H1 (cell line): ENCODE measurements around the gene DENND5B. TPM values are rescaled to one million over a fixed set of nuclear protein-coding genes. Genes with fewer than 3 reads are reported as not detected.

Source experiments
- CTCF ChIA-PET: fragments of 300-600 bp; sonication (Branson Sonifier 250); formaldehyde crosslinking; loops from one replicate; lab custom pipeline; 2021; ENCODE audit not compliant: partially characterized antibody; lab: Charles Lee
- POLR2A ChIA-PET: fragments of 300-600 bp; sonication (Branson Sonifier 250); formaldehyde crosslinking; loops from one replicate; lab custom pipeline; 2021; ENCODE audit warnings: inconsistent platforms; ENCODE audit not compliant: partially characterized antibody; lab: Charles Lee
- DNase-seq, 2 experiments: peaks; one replicate each; pipeline versions ENCODE4 v3.0.0 to v3.0.0-alpha.2; 2010 to 2022; ENCODE audit warnings: low spot score in 2 of 2, low read depth in 1 of 2, mixed read lengths in 1 of 2
- FAIRE-seq: peaks from 2 replicates; lab custom pipeline; 2011; peaks lifted over from hg19 to GRCh38; lab: Jason Lieb, UNC
- H2AFZ ChIP-seq: 2 replicates; pipeline ENCODE4 v1.8.1; 2012; ENCODE audit warnings: low read length, inconsistent platforms
- H2AK5ac ChIP-seq: 2 replicates; pipeline ENCODE4 v1.6.1; 2013; ENCODE audit warnings: low read depth, low read length
- H2BK120ac ChIP-seq: replicated peaks from 2 replicates; pipeline ENCODE3; 2013; ENCODE audit warnings: low read depth, low read length, inconsistent platforms
- H2BK12ac ChIP-seq: 2 replicates; pipeline ENCODE4 v1.6.1; 2013; ENCODE audit warnings: low read depth, low read length
- H2BK15ac ChIP-seq: 2 replicates; pipeline ENCODE4 v1.6.1; 2013; ENCODE audit warnings: low read length
- H2BK20ac ChIP-seq: 2 replicates; pipeline ENCODE4 v1.6.1; 2013; ENCODE audit warnings: low read length
- H2BK5ac ChIP-seq: 2 replicates; pipeline ENCODE4 v1.6.1; 2013; ENCODE audit warnings: low read depth, low read length
- H3K14ac ChIP-seq: 2 replicates; pipeline ENCODE4 v1.6.1; 2013; ENCODE audit warnings: inconsistent platforms; ENCODE audit not compliant: insufficient read length
- H3K18ac ChIP-seq: 2 replicates; pipeline ENCODE4 v1.6.1; 2013; ENCODE audit warnings: low read length; ENCODE audit errors: extremely low read depth
- H3K23ac ChIP-seq: 2 replicates; pipeline ENCODE4 v1.6.1; 2013; ENCODE audit warnings: inconsistent platforms; ENCODE audit not compliant: insufficient read length
- H3K23me2 ChIP-seq: 2 replicates; pipeline ENCODE4 v1.6.1; 2013; ENCODE audit warnings: low read depth, low read length
- H3K27ac ChIP-seq: 2 replicates; pipeline ENCODE4 v1.6.1; 2011; ENCODE audit warnings: low read depth, low read length, inconsistent platforms
- H3K27me3 ChIP-seq, 4 experiments: replicated peaks in 1 of 4; 1 replicate in 1 of 4; 2 replicates in 3 of 4; pipeline versions ENCODE4 v1.6.1 to v1.8.1; 2011 to 2013; ENCODE audit warnings: low read length in 3 of 4, mild to moderate bottlenecking in 3 of 4, inconsistent platforms in 2 of 4, mixed read lengths in 2 of 4, moderate library complexity in 1 of 4; ENCODE audit not compliant: control insufficient read depth in 3 of 4, insufficient read depth in 3 of 4; ENCODE audit errors: extremely low read depth in 1 of 4
- H3K36me3 ChIP-seq, 4 experiments: 2 replicates each; pipeline versions ENCODE4 v1.6.1 to v1.8.1; 2011 to 2013; ENCODE audit warnings: mild to moderate bottlenecking in 4 of 4, low read length in 3 of 4, moderate library complexity in 2 of 4, control low read depth in 1 of 4, inconsistent platforms in 1 of 4; ENCODE audit not compliant: insufficient read depth in 4 of 4, control insufficient read depth in 2 of 4
- H3K4ac ChIP-seq: replicated peaks from 2 replicates; pipeline ENCODE3; 2013; ENCODE audit warnings: low read length, low read depth, mixed read lengths, inconsistent platforms; ENCODE audit not compliant: insufficient read length
- H3K4me1 ChIP-seq, 4 experiments: replicated peaks in 1 of 4; 1 replicate in 1 of 4; 2 replicates in 3 of 4; pipeline versions ENCODE4 v1.6.1 to v1.8.1; 2011 to 2013; ENCODE audit warnings: low read length in 3 of 4, inconsistent platforms in 2 of 4, mixed read lengths in 1 of 4; ENCODE audit not compliant: insufficient read depth in 4 of 4, control insufficient read depth in 3 of 4
- H3K4me2 ChIP-seq, 2 experiments: 2 replicates each; pipeline versions ENCODE4 v1.6.1 to v1.8.1; 2011 to 2013; ENCODE audit warnings: low read depth in 2 of 2, low read length in 2 of 2, control low read depth in 1 of 2, inconsistent platforms in 1 of 2, mild to moderate bottlenecking in 1 of 2; ENCODE audit not compliant: insufficient read depth in 1 of 2
- H3K4me3 ChIP-seq, 4 experiments: fragments of 200-600, 300-600 bp in 1 of 4; sonication (generic), shearing (Covaris generic), sonication (Bioruptor Twin) in 1 of 4; 2 replicates each; pipeline versions ENCODE4 v1.5.1 to v1.8.1; 2011 to 2016; ENCODE audit warnings: low read length in 4 of 4, low read depth in 3 of 4, control low read depth in 2 of 4, inconsistent platforms in 2 of 4, mild to moderate bottlenecking in 2 of 4, mixed read lengths in 1 of 4, moderate library complexity in 1 of 4; ENCODE audit not compliant: insufficient read depth in 2 of 4; ENCODE audit errors: extremely low read depth in 1 of 4
- H3K56ac ChIP-seq: replicated peaks from 2 replicates; pipeline ENCODE3; 2013; ENCODE audit warnings: low read depth, mild to moderate bottlenecking, mixed read lengths, low read length, inconsistent platforms; ENCODE audit not compliant: insufficient read length
- H3K79me1 ChIP-seq: 2 replicates; pipeline ENCODE4 v1.6.1; 2013; ENCODE audit warnings: low read depth, low read length, control low read depth
- H3K79me2 ChIP-seq, 2 experiments: 2 replicates each; pipeline versions ENCODE4 v1.6.1 to v1.8.1; 2012 to 2013; ENCODE audit warnings: low read length in 2 of 2, mild to moderate bottlenecking in 2 of 2, inconsistent platforms in 1 of 2; ENCODE audit not compliant: insufficient read depth in 2 of 2, control insufficient read depth in 1 of 2
- H3K9ac ChIP-seq, 4 experiments: replicated peaks in 1 of 4; 1 replicate in 1 of 4; 2 replicates in 3 of 4; pipeline versions ENCODE4 v1.6.1 to v1.8.1; 2011 to 2013; ENCODE audit warnings: low read depth in 3 of 4, low read length in 3 of 4, control low read depth in 2 of 4, mild to moderate bottlenecking in 2 of 4, moderate library complexity in 2 of 4, inconsistent platforms in 1 of 4; ENCODE audit errors: extremely low read depth in 1 of 4
- H3K9me3 ChIP-seq, 2 experiments: 2 replicates each; pipeline versions ENCODE4 v1.6.1 to v1.8.1; 2012 to 2013; ENCODE audit warnings: mild to moderate bottlenecking in 2 of 2, moderate library complexity in 2 of 2, control low read depth in 1 of 2, inconsistent platforms in 1 of 2, low read depth in 1 of 2, low read length in 1 of 2, mixed read lengths in 1 of 2; ENCODE audit not compliant: insufficient read depth in 2 of 2
- H4K20me1 ChIP-seq, 2 experiments: replicated peaks in 1 of 2; 2 replicates each; pipeline versions ENCODE3 to v1.8.1; 2011 to 2013; ENCODE audit warnings: inconsistent platforms in 2 of 2, low read length in 2 of 2, mild to moderate bottlenecking in 1 of 2; ENCODE audit not compliant: insufficient read depth in 2 of 2, control insufficient read depth in 1 of 2
- H4K5ac ChIP-seq: 2 replicates; pipeline ENCODE4 v1.6.1; 2013; ENCODE audit warnings: low read length, low read depth, mixed read lengths, inconsistent platforms; ENCODE audit not compliant: insufficient read length
- H4K8ac ChIP-seq: 2 replicates; pipeline ENCODE4 v1.8.0; 2013; ENCODE audit warnings: mild to moderate bottlenecking, moderate library complexity, low read length, inconsistent platforms; ENCODE audit not compliant: insufficient read depth; ENCODE audit errors: extremely low read depth
- H4K91ac ChIP-seq: replicated peaks from 2 replicates; pipeline ENCODE3; 2013; ENCODE audit warnings: low read length, mixed read lengths, inconsistent platforms; ENCODE audit not compliant: insufficient read length
- ASH2L ChIP-seq: fragments of 200-600, 300-600 bp; sonication (generic); IDR thresholded peaks from one replicate; pipeline ENCODE4 v1.7.1; 2017; ENCODE audit warnings: low read length
- BACH1 ChIP-seq: IDR thresholded peaks from 2 replicates; pipeline ENCODE4 v1.6.1; 2012; ENCODE audit warnings: low read length, improper control_type of control experiment
- E2F6 ChIP-seq: IDR thresholded peaks from 2 replicates; pipeline ENCODE4 v1.6.1; 2012; ENCODE audit warnings: inconsistent platforms
- EP300 ChIP-seq, 2 experiments: IDR thresholded peaks; 1 replicate in 1 of 2; 2 replicates in 1 of 2; pipeline ENCODE4 v1.6.1; 2011 to 2012; ENCODE audit warnings: low read depth in 2 of 2, low read length in 2 of 2, mild to moderate bottlenecking in 2 of 2, borderline replicate concordance in 1 of 2, inconsistent platforms in 1 of 2, moderate library complexity in 1 of 2
- KDM1A ChIP-seq: fragments of 200-600, 300-600 bp; sonication (generic); IDR thresholded peaks from 2 replicates; pipeline ENCODE4 v1.7.1; 2016; ENCODE audit warnings: mild to moderate bottlenecking, low read length, borderline replicate concordance
- TAF1 ChIP-seq: IDR thresholded peaks from 2 replicates; pipeline ENCODE4 v1.6.1; 2011; ENCODE audit warnings: mild to moderate bottlenecking, low read depth, low read length
- polyA plus RNA-seq, 7 experiments: library from polyadenylated mRNA; depleted of rRNA in 3 of 7; stranded (reverse) in 5 of 7; unstranded in 2 of 7; fragments of >200 nt in 5 of 7; fragments of 200-250 nt in 2 of 7; gene quantifications; 1 replicate in 5 of 7; 2 replicates in 1 of 7; 4 replicates in 1 of 7; pipeline versions ENCODE4 v1.2.1 to v1.2.3, GENCODE V29; 2011 to 2013; ENCODE audit warnings: missing spikeins in 2 of 7, mixed read lengths in 2 of 7
- total RNA-seq: library from RNA; stranded (reverse); fragmentation: NEBNext Ultra II Directional; extraction: Animal tissue kit (Norgen Biotek cat#: 25700); gene quantifications from 2 replicates; pipeline ENCODE4 v1.2.1, GENCODE V29; 2021

DENND5B gene
- total and polyA plus RNA-seq, 2 of the 8 experiments (the other 6 are each of a cell fraction or from before 2014, with no cell fraction given), result 13.4 to 20.2 TPM

GRCh38 chr12:31519511-31519910, 71.4 kb downstream of the DENND5B start:
- peaks cover 11 to 39% (median 22%) of the 10 kb centered on the region in 4 experiments for H3K4me1 ChIP-seq
- DNase-seq (no peak), FAIRE-seq (no peak)
- H3K79me2 ChIP-seq, result peaks cover 0 to 33% of the 10 kb centered on the region in 2 experiments; a peak in 2 of 4 replicates
- H2BK15ac ChIP-seq, result no peak overlapping the region
- H2BK120ac ChIP-seq, result peak overlapping the region; percentile 75
- CTCF ChIA-PET, result no interaction called here
- no peaks in the 10 kb centered on the region for H3K36me3 ChIP-seq
- peak overlapping the region; percentile 84 for H4K5ac ChIP-seq
- H3K23ac ChIP-seq, result no peak overlapping the region
- no peak overlapping the region for H3K14ac ChIP-seq
- no peak overlapping the region for H2AFZ ChIP-seq
- no peaks in the 10 kb centered on the region for H4K20me1 ChIP-seq
- H2BK5ac ChIP-seq, result no peak overlapping the region
- H3K4ac ChIP-seq, result no peak overlapping the region
- peak overlapping the region in 1 of 4 experiments; percentile 23; a peak in 1 of 8 replicates for H3K4me3 ChIP-seq
- H3K23me2 ChIP-seq, result no peaks in the 10 kb centered on the region; the same call in 1 of the 2 replicates
- H3K4me2 ChIP-seq, result peak overlapping the region; percentile 7 to 55; a peak in 3 of 4 replicates
- H3K79me1 ChIP-seq, result no peaks in the 10 kb centered on the region
- H3K9me3 ChIP-seq, result no peaks in the 10 kb centered on the region
- POLR2A ChIA-PET, result interaction anchor here (1.0 to 3.7 kb wide), 2 partner anchors 10 to 14 kb away, joined by 3 to 18 read pairs; no protein-coding TSS in a partner anchor
- H4K8ac ChIP-seq, result no peak overlapping the region
- no peak overlapping the region for H3K56ac ChIP-seq
- H3K27ac ChIP-seq, result peak overlapping the region; percentile 48; the same call in 1 of the 2 replicates
- no peak overlapping the region for H2BK12ac ChIP-seq
- no peak overlapping the region for H3K9ac ChIP-seq
- no peaks in the 10 kb centered on the region for H3K27me3 ChIP-seq
- peak overlapping the region; percentile 66 for H4K91ac ChIP-seq
- peak overlapping the region; percentile 52; the same call in 1 of the 2 replicates for H3K18ac ChIP-seq
- no peak overlapping the region for H2AK5ac ChIP-seq
- H2BK20ac ChIP-seq, result no peak overlapping the region
- TF ChIP-seq E2F6 (no peak), KDM1A (no peak), BACH1 (no peak), EP300 (IDR thresholded peaks at IDR 0.05; ENCODE audit: borderline replicate concordance in 1 of 2, low read depth in 2 of 2, low read length in 2 of 2) (no peak), ASH2L (no peak), TAF1 (no peak)
